OCI-LY1 (cell line): ENCODE results near the gene CPNE8.

ENCODE experiments used
- CTCF ChIP-seq: fragments of 200-600 bp; sonication (generic), shearing (Covaris generic); IDR thresholded peaks from 2 replicates; pipeline ENCODE4 v1.5.1; 2017; ENCODE audit warnings: mild to moderate bottlenecking, antibody characterized with exemption, low read length, moderate library complexity, mixed read lengths
- EZH2 ChIP-seq: fragments of 200-600 bp; sonication (generic), shearing (Covaris generic); IDR thresholded peaks from 2 replicates; pipeline ENCODE4 v1.8.0; 2017; ENCODE audit warnings: borderline replicate concordance, mixed run types, mild to moderate bottlenecking, antibody characterized with exemption, low read length, moderate library complexity, mixed read lengths

- TF ChIP-seq EZH2 (no peak), CTCF (no peak)
Measured at GRCh38 chr12:38892976-38893375, 12.4 kb downstream of the CPNE8 start.
